Measurements from ENCODE around the gene LRRC8A. TPM values are rescaled to one million over a fixed set of nuclear protein-coding genes. Genes with fewer than 3 reads are reported as not detected.

LRRC8A gene
- polyA plus RNA-seq, 1 donor from 2014 or later: 11.6 TPM

- H3K27ac ChIP-seq (ENCODE audit: low read length): no peak overlapping the region
- H3F3A ChIP-seq (ENCODE audit: insufficient read depth, low read length, poor library complexity, severe bottlenecking): no peaks in the 10 kb centered on the region
- H2AFZ ChIP-seq (ENCODE audit: low read depth, low read length): no peak overlapping the region
- H3K9me3 ChIP-seq (ENCODE audit: low read length): no peaks in the 10 kb centered on the region
- no peaks in the 10 kb centered on the region for H3K9me2 ChIP-seq (ENCODE audit: insufficient read depth, low read length)
- no peaks in the 10 kb centered on the region for H4K20me1 ChIP-seq (ENCODE audit: insufficient read depth)
- H3K36me3 ChIP-seq (ENCODE audit: insufficient read depth, low read length): no peaks in the 10 kb centered on the region
- no peak overlapping the region for H3K4me3 ChIP-seq (ENCODE audit: low read length)
- H3K27me3 ChIP-seq (ENCODE audit: insufficient read depth, low read depth, low read length): no peaks in the 10 kb centered on the region
- TF ChIP-seq SMC3 (conservative IDR thresholded peaks at IDR 0.05; ENCODE audit: poor library complexity) (no peak), TAF1 (IDR thresholded peaks at IDR 0.05; ENCODE audit: low read depth) (no peak), POLR2AphosphoS5 (IDR thresholded peaks at IDR 0.05) (no peak), MXI1 (conservative IDR thresholded peaks at IDR 0.05; ENCODE audit: poor library complexity, severe bottlenecking) (no peak), CTCF (IDR thresholded peaks at IDR 0.05; ENCODE audit: poor library complexity, severe bottlenecking) (no peak), REST (IDR thresholded peaks at IDR 0.05; ENCODE audit: borderline replicate concordance) (no peak), EZH2 (IDR thresholded peaks at IDR 0.05; ENCODE audit: borderline replicate concordance, insufficient read depth, low read length, poor library complexity, severe bottlenecking) (no peak), RAD21 (conservative IDR thresholded peaks at IDR 0.05) (no peak), EP300 (conservative IDR thresholded peaks at IDR 0.05; ENCODE audit: poor library complexity, severe bottlenecking) (no peak)
- H3K4me2 ChIP-seq (ENCODE audit: low read length): no peak overlapping the region
- H3K9ac ChIP-seq (ENCODE audit: low read length): no peak overlapping the region
- H3K79me2 ChIP-seq (replicated peaks; ENCODE audit: insufficient read depth, low read length): no peaks in the 10 kb centered on the region
Measured at GRCh38 chr9:128901379-128901778, 19.4 kb downstream of the LRRC8A start.

- no peaks in the 10 kb centered on the region for H3K36me3 ChIP-seq (ENCODE audit: insufficient read depth, low read length)
- no peaks in the 10 kb centered on the region for H3F3A ChIP-seq (ENCODE audit: insufficient read depth, low read length, poor library complexity, severe bottlenecking)
- no peak overlapping the region for H3K4me3 ChIP-seq (ENCODE audit: low read length)
- H3K27ac ChIP-seq (ENCODE audit: low read length): no peak overlapping the region
- TF ChIP-seq TAF1 (IDR thresholded peaks at IDR 0.05; ENCODE audit: low read depth) (no peak), CTCF (IDR thresholded peaks at IDR 0.05; ENCODE audit: poor library complexity, severe bottlenecking) (no peak), EP300 (conservative IDR thresholded peaks at IDR 0.05; ENCODE audit: poor library complexity, severe bottlenecking) (no peak), RAD21 (conservative IDR thresholded peaks at IDR 0.05) (no peak), REST (IDR thresholded peaks at IDR 0.05; ENCODE audit: borderline replicate concordance) (no peak), POLR2AphosphoS5 (IDR thresholded peaks at IDR 0.05) (no peak), EZH2 (IDR thresholded peaks at IDR 0.05; ENCODE audit: borderline replicate concordance, insufficient read depth, low read length, poor library complexity, severe bottlenecking) (no peak), SMC3 (conservative IDR thresholded peaks at IDR 0.05; ENCODE audit: poor library complexity) (no peak), MXI1 (conservative IDR thresholded peaks at IDR 0.05; ENCODE audit: poor library complexity, severe bottlenecking) (no peak)
- no peaks in the 10 kb centered on the region for H4K20me1 ChIP-seq (ENCODE audit: insufficient read depth)
- no peaks in the 10 kb centered on the region for H3K9me2 ChIP-seq (ENCODE audit: insufficient read depth, low read length)
- H2AFZ ChIP-seq (ENCODE audit: low read depth, low read length): no peak overlapping the region
- no peak overlapping the region for H3K9ac ChIP-seq (ENCODE audit: low read length)
- H3K9me3 ChIP-seq (ENCODE audit: low read length): no peaks in the 10 kb centered on the region
- no peaks in the 10 kb centered on the region for H3K27me3 ChIP-seq (ENCODE audit: insufficient read depth, low read depth, low read length)
- no peaks in the 10 kb centered on the region for H3K79me2 ChIP-seq (replicated peaks; ENCODE audit: insufficient read depth, low read length)
- no peak overlapping the region for H3K4me2 ChIP-seq (ENCODE audit: low read length)
Measured at GRCh38 chr9:128901822-128902221, 19.9 kb downstream of the LRRC8A start.

All from neural cell (in vitro differentiated cells).